Muscle layer of duodenum (tissue), 2 donors: ENCODE results near the gene SPTLC3.

Experiments used
- H3K27ac ChIP-seq: one replicate; pipeline ENCODE4 v1.7.0; 2013; ENCODE audit warnings: mild to moderate bottlenecking, low read length
- H3K27me3 ChIP-seq: one replicate; pipeline ENCODE4 v1.7.0; 2013; ENCODE audit warnings: low read depth, mild to moderate bottlenecking, control low read depth, low read length
- H3K36me3 ChIP-seq, 2 donors: one replicate each; pipeline ENCODE4 v1.7.0; 2013; ENCODE audit warnings: low read length in 2 of 2, control low read depth in 1 of 2, mild to moderate bottlenecking in 1 of 2; ENCODE audit not compliant: insufficient read depth in 2 of 2, control insufficient read depth in 1 of 2
- H3K4me1 ChIP-seq, 2 donors: one replicate each; pipeline ENCODE4 v1.7.0; 2013; ENCODE audit warnings: low read length in 2 of 2, mild to moderate bottlenecking in 2 of 2, control low read depth in 1 of 2, moderate library complexity in 1 of 2; ENCODE audit not compliant: insufficient read depth in 2 of 2, control insufficient read depth in 1 of 2
- H3K4me3 ChIP-seq, 2 donors: one replicate each; pipeline ENCODE4 v1.7.0; 2013; ENCODE audit warnings: low read length in 2 of 2, low read depth in 1 of 2, mild to moderate bottlenecking in 1 of 2
- H3K9me3 ChIP-seq, 2 donors: one replicate each; pipeline ENCODE4 v1.7.0; 2013; ENCODE audit warnings: low read length in 2 of 2, control low read depth in 1 of 2, mild to moderate bottlenecking in 1 of 2; ENCODE audit not compliant: control insufficient read depth in 1 of 2
- donor health status: healthy.

Gene SPTLC3

GRCh38 chr20:13170771-13171170 is 162.0 kb downstream of the SPTLC3 start:
- Histone ChIP-seq H3K27ac (no peak overlapping the region), H3K9me3 (no peaks in the 10 kb centered on the region), H3K36me3 (no peaks in the 10 kb centered on the region), H3K27me3 (no peaks in the 10 kb centered on the region), H3K4me1 (no peaks in the 10 kb centered on the region), H3K4me3 (no peak overlapping the region)

GRCh38 chr20:13173201-13173600 is 164.4 kb downstream of the SPTLC3 start:
- H3K36me3 ChIP-seq, result no peaks in the 10 kb centered on the region
- H3K27me3 ChIP-seq, result no peaks in the 10 kb centered on the region
- no peaks in the 10 kb centered on the region for H3K4me1 ChIP-seq
- H3K4me3 ChIP-seq, result no peak overlapping the region
- no peaks in the 10 kb centered on the region for H3K9me3 ChIP-seq
- H3K27ac ChIP-seq, result no peak overlapping the region

GRCh38 chr20:13174402-13174801 is 165.6 kb downstream of the SPTLC3 start:
- Histone ChIP-seq H3K27ac (no peak overlapping the region), H3K9me3 (no peaks in the 10 kb centered on the region), H3K4me3 (no peak overlapping the region), H3K36me3 (no peaks in the 10 kb centered on the region), H3K4me1 (no peaks in the 10 kb centered on the region), H3K27me3 (no peaks in the 10 kb centered on the region)

- H3K27ac ChIP-seq, result no peak overlapping the region
- H3K9me3 ChIP-seq, result peaks cover 0 to 5% of the 10 kb centered on the region in 2 donors
- no peak overlapping the region for H3K4me3 ChIP-seq
- no peaks in the 10 kb centered on the region for H3K36me3 ChIP-seq
- no peaks in the 10 kb centered on the region for H3K27me3 ChIP-seq
- no peaks in the 10 kb centered on the region for H3K4me1 ChIP-seq
Observed at GRCh38 chr20:13180986-13181889, 172.5 kb downstream of the SPTLC3 start.

- no peak overlapping the region for H3K4me3 ChIP-seq
- H3K27me3 ChIP-seq, result no peaks in the 10 kb centered on the region
- no peak overlapping the region for H3K27ac ChIP-seq
- no peaks in the 10 kb centered on the region for H3K36me3 ChIP-seq
- peaks cover 0 to 10% of the 10 kb centered on the region in 2 donors for H3K9me3 ChIP-seq
- H3K4me1 ChIP-seq, result no peaks in the 10 kb centered on the region
Observed at GRCh38 chr20:13183005-13183404, 174.2 kb downstream of the SPTLC3 start.

GRCh38 chr20:13186043-13186774 is 177.4 kb downstream of the SPTLC3 start:
- Histone ChIP-seq H3K4me1 (no peaks in the 10 kb centered on the region), H3K9me3 (peaks cover 0 to 10% of the 10 kb centered on the region in 2 donors), H3K36me3 (no peaks in the 10 kb centered on the region), H3K27ac (no peak overlapping the region), H3K4me3 (no peak overlapping the region), H3K27me3 (no peaks in the 10 kb centered on the region)

- Histone ChIP-seq H3K4me1 (no peaks in the 10 kb centered on the region), H3K4me3 (no peak overlapping the region), H3K27ac (no peak overlapping the region), H3K9me3 (peaks cover 0 to 10% of the 10 kb centered on the region in 2 donors), H3K27me3 (no peaks in the 10 kb centered on the region), H3K36me3 (no peaks in the 10 kb centered on the region)
Observed at GRCh38 chr20:13187899-13188298, 179.1 kb downstream of the SPTLC3 start.

- H3K27ac ChIP-seq, result no peak overlapping the region
- H3K4me3 ChIP-seq, result no peak overlapping the region
- no peaks in the 10 kb centered on the region for H3K9me3 ChIP-seq
- H3K36me3 ChIP-seq, result no peaks in the 10 kb centered on the region
- no peaks in the 10 kb centered on the region for H3K4me1 ChIP-seq
- no peaks in the 10 kb centered on the region for H3K27me3 ChIP-seq
Observed at GRCh38 chr20:13199279-13199678, 190.5 kb downstream of the SPTLC3 start.

GRCh38 chr20:13200767-13201500 is 192.2 kb downstream of the SPTLC3 start:
- Histone ChIP-seq H3K27ac (no peak overlapping the region), H3K4me1 (no peaks in the 10 kb centered on the region), H3K9me3 (no peaks in the 10 kb centered on the region), H3K36me3 (no peaks in the 10 kb centered on the region), H3K27me3 (no peaks in the 10 kb centered on the region), H3K4me3 (no peak overlapping the region)

GRCh38 chr20:13202565-13202964 is 193.8 kb downstream of the SPTLC3 start:
- no peak overlapping the region for H3K27ac ChIP-seq
- no peaks in the 10 kb centered on the region for H3K36me3 ChIP-seq
- no peaks in the 10 kb centered on the region for H3K4me1 ChIP-seq
- no peaks in the 10 kb centered on the region for H3K9me3 ChIP-seq
- no peaks in the 10 kb centered on the region for H3K27me3 ChIP-seq
- no peak overlapping the region for H3K4me3 ChIP-seq

- Histone ChIP-seq H3K27me3 (no peaks in the 10 kb centered on the region), H3K4me1 (no peaks in the 10 kb centered on the region), H3K27ac (no peak overlapping the region), H3K4me3 (no peak overlapping the region), H3K9me3 (no peaks in the 10 kb centered on the region), H3K36me3 (no peaks in the 10 kb centered on the region)
Observed at GRCh38 chr20:13205425-13205824, 196.7 kb downstream of the SPTLC3 start.
